Lung microvascular endothelial cell (primary cell): ENCODE measurements around the gene DUOXA2. TPM values are rescaled to one million over a fixed set of nuclear protein-coding genes. Genes with fewer than 3 reads are reported as not detected.

Experiments
- DNase-seq, 2 donors: peaks; one replicate each; pipeline versions ENCODE4 v3.0.0 to v3.0.0-alpha.2; 2010; ENCODE audit warnings: low read depth in 2 of 2
- total RNA-seq: library from RNA; depleted of rRNA; stranded (reverse); fragments of >200 nt; gene quantifications from 2 replicates; pipeline ENCODE4 v1.2.1, GENCODE V29; 2014

Gene DUOXA2
- total RNA-seq, 1 donor from 2014 or later = not detected

DNA sequence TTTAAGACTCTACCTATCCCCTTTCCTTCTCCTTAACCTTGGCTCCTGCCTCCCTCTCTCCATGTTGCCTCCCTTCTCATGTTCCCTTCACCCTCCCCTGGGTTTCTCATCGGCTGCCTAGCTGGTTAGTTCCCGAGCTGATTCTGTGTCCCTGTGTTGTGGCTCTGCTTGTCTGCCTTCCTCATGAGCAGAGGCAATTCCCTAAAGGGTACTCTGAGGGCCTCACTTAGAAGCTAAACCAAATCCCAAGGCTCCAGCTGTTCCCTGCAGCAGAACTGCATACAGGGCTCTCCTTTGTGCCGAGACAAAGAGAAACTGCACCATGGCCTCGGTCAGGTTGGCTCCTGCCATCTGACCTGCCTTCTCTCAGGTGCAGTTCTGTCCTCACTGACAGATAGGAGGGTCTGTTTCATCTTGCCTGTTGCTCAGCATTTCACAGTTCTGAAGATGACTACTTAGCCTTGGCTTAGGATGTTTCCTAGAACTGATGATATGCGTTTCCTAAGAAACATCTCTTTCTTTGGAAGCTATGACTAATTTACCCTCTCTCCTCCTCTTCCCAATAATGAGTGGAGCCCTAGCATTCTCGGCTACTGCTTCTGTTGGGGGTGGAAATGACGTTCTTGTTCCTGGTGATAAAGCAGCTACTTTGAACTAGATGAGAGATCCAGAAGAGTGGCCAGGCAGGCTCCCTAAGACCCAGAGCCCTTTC lies 42.8 kb downstream of the DUOXA2 start:
- DNase-seq = peak in 1 of 2 donors; percentile 52

DNA sequence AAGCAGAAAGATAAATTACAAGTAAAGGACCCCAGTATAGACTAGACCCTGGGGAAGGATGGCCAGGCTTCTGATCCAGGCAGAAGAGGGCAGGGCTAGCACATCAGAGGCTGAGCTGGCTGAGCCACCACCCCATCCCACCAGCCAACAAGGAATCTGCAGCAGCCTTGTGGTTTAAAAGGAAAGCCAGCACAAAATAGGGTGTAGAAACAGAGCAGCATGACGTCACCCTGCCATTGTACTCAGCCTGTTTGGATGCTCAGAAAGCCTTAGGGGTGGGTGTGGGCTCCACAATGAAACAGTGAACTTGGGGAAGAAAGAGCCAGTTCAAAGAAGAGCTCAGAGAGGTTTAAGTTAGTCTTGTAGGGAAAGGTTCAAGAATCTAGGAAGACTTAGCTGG lies 43.8 kb downstream of the DUOXA2 start:
- peak in 1 of 2 donors; percentile 45 for DNase-seq

DNA sequence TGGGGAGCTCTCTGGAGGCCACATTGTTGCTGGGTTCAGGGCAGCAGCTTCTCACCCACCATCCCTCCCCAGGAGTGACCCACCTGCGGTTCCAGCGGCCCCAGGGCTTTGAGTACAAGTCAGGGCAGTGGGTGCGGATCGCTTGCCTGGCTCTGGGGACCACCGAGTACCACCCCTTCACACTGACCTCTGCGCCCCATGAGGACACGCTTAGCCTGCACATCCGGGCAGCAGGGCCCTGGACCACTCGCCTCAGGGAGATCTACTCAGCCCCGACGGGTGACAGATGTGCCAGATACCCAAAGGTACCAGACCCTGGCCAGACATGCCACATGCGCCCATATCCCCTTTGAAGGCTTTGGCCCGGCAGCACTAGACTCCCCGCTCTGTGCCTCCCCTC lies 47.5 kb downstream of the DUOXA2 start:
- DNase-seq = no peak

DNA sequence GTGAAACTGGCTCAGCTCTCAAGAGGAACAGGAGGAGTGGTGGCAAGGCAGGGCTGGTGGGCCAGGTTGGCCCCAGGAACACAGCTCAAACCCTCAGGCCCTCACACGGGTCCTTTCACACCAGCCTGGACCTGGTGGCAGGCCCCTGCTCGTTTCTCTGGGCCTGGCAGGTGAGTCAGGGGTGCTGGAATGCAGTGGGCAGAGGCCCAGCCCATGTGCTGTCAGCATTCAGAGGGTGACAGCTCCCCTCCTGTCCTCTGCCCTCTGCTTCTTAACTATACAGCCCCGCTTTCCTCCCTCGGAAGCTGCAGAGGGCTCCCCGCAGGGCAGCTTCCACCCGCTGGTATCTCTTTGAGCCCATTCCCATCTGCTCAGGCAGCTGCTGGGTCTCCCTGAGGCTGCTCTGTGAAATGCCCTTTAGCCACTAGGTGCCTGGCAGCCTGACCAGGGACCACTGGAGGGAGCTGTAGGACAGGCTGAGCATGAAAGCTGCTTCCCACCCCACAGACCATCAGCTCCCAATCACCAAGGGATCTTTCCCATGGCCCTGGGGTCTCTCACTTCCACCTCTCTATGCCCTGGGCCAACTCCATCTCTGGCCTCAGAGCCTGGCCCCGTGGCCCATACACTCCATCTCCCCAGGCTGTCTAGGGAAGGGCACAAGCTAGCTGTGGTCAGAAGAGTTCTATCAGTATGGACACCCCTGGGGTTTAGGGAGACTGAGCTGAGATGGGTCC lies 48.8 kb downstream of the DUOXA2 start:
- DNase-seq = peak; percentile 84 to 90

- no peak for DNase-seq
Measured at GRCh38 chr15:45163508-45163856, 49.4 kb downstream of the DUOXA2 start.

DNA sequence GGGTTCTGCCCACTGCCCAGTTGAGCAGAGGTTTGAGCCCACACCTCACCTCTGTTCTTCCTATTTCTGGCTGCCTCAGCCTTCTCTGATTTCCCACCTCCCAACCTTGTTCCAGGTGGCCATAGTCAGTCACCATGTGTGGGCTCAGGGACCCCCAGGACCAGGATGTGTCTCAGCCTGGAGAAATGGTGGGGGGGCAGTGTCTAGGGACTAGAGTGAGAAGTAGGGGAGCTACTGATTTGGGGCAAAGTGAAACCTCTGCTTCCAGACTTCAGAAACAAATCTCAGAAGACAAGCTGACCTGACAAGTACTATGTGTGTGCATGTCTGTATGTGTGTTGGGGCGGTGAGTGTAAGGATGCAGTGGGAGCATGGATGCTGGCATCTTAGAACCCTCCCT lies 50.8 kb downstream of the DUOXA2 start:
- DNase-seq = no peak

GRCh38 chr15:45165536-45165935 lies 51.4 kb downstream of the DUOXA2 start:
- DNase-seq = no peak

DNA sequence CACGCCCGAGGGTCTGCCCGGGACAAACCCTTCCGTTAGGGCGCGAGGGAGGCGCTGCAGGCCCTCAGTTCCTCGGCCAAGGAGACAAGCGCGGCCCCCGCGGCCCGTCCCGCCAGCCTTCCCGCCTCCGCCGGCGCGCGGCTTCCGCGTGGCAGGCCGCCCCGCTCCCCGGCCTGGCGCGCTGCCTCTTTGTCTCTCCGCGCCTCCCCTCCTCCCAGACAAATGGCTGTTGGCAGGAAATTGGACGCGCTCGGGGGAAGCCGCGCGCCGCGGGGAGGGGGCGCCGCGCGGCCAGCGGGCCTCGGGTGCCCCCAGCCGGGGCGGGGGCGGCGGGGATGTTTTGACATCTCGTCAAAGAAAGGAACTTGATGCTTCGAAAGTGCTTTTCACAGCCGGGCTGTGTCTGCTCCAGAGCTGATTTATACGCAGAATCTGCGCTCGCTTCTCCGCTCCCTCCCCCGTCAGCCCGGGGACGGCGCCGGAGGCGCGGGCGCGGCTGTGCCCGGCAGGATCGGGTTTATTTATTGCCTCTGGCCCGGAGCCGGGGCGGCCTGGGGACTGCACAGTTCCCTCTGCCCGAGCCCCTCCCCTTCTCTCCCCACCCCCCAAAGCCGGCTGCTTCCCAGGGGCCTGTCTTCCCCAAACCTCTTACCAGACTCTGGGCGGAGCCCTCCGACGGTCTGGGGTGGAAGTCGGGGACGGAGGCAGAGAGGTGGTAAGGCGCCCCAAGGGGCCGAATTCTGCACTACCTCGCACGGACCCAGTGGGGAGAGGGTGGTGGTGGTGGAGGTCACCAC lies 52.9 kb downstream of the DUOXA2 start:
- DNase-seq = peak; percentile 83 to 89

DNA sequence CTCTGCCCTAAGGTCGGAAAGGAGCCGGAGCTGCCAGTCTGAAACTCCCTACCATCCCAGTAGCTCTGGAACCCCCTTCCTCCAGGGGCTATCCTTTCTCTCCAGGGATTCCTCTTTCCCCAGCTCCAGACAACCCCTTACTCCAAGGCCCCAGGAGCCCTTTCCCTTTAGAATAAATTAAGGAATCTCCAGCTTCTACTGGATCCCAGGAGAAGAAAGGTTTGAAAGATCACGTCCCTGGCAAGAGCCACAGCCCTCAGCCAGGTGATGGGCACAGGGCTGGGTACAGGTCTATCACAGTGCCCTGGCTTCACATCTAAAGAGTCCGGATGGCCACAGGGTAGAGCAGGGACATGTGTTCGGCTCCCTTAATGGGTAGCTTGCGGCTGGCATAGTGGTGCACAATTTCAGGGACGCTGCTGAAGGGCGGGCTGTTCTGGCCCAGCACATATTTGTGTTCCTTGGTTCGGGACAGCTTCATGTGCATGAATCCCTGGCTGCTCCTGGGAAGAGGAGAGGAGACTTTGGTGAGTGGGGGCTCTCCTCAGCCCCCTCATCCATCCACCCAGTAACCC lies 53.6 kb downstream of the DUOXA2 start:
- DNase-seq = no peak

Other genes starting within 250 kb of the DUOXA2 start
- not detected in 2 replicates for gene TERB2, start 157.6 kb upstream of the DUOXA2 start, total RNA-seq
- 1.4 and 2.8 TPM in 2 replicates for gene SORD, start 91.1 kb upstream of the DUOXA2 start, total RNA-seq
- gene DUOX2, start 154 bp upstream of the DUOXA2 start, total RNA-seq = not detected in 2 replicates
- gene DUOXA1, start 15.6 kb downstream of the DUOXA2 start, total RNA-seq = not detected in 2 replicates
- not detected in 2 replicates for gene DUOX1, start 15.7 kb downstream of the DUOXA2 start, total RNA-seq
- 2.4 and 3.4 TPM in 2 replicates for gene SHF, start 73.6 kb downstream of the DUOXA2 start, total RNA-seq
- not detected in 2 replicates for gene SLC28A2, start 137.9 kb downstream of the DUOXA2 start, total RNA-seq